ENCODE results near the gene KLHDC3.

DNA sequence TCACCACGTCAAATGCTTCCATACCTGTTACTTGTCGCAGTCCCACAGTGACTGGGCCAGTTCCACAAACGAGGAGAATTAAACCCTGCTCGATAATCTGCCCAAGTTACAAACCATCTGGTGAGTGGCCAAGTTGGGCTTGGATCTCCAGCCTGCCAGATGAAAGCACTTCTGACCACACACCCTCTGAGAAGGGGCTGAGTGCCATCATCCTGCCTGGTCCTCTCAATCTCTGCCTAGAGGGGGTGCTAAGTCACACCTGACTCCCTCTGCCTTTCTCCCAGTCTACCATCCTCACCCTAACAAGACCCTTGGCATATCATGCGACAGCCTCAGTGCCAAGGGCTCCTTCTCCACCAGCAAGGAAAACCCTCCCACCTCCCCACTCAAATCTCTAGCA lies 23.1 kb downstream of the KLHDC3 start:
- TF ChIP-seq SUZ12 (IDR thresholded peaks at IDR 0.05; ENCODE audit: extremely low read depth, insufficient read depth, insufficient read length): no peak
- no peak for TF ChIP-seq ZNF274 (IDR thresholded peaks at IDR 0.05; ENCODE audit: low read depth, low read length)
